Measurements from ENCODE around the gene PDCL3.

Gene PDCL3

DNA sequence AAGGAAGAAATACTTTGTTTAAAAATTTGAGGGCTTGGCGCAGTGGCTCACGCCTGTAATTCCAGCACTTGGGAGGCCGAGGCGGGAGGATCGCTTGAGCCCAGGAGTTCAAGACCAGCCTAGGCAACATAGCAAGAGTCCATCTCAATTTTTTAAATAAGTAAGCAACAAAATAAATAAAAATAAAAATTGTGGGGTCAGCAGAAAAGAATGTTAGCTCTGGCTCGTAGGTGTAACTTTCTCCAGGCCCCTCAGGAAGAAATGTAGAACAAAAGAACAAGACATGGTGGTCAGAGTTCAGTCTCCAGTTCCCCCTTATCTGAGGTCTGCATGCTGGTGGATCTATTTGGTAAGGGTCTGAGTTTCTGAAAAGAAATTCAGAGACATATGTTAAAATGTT, 20.4 kb upstream of the PDCL3 start:
- Mint-ChIP-seq H3K27me3 (ENCODE audit: low read depth) (peaks cover 9% of the 10 kb centered on the region), H3K27ac (no peak overlapping the region), H3K4me1 (ENCODE audit: low read depth) (peaks cover 5% of the 10 kb centered on the region), H3K36me3 (ENCODE audit: low read depth) (no peaks in the 10 kb centered on the region), H3K9me3 (no peaks in the 10 kb centered on the region), H3K4me3 (no peak overlapping the region)
- no peak for DNase-seq (ENCODE audit: low spot score)

DNA sequence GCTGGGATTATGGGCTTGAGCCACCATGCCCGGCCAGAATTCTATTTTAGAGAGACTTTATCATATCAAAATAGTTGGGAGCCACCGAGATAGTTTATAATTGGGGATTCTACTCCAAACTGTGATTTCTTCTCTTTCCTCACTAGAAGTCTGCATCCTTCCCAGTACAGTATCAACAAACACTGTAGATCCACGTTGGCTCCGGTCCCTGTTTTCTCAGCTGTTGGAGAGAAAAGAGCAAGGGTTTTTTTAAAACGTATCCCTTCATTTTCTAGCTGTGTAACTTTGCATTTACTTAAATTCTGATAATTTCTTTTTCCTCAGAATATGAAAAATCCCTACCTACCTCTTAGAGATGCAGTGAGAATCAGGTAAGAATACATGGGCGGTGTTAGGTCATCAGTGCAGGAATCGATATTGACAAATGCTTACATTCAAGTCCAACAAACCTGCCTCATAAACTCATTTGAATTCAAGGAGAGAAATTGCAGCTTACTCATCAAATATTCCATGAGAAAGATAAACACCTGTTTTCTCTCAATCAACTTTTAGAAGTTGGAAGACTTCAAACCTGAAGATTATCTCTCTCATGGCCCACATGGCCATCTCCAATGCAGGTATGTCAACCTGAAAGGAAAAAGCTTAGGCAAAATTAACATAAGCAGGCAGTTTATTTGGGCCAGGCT, 17.7 kb upstream of the PDCL3 start:
- H3K36me3 Mint-ChIP-seq (ENCODE audit: low read depth): no peaks in the 10 kb centered on the region
- no peak overlapping the region for H3K27ac Mint-ChIP-seq
- H3K27me3 Mint-ChIP-seq (ENCODE audit: low read depth): peaks cover 9% of the 10 kb centered on the region
- no peak for DNase-seq (ENCODE audit: low spot score)
- H3K4me3 Mint-ChIP-seq: no peak overlapping the region
- H3K4me1 Mint-ChIP-seq (ENCODE audit: low read depth): peaks cover 5% of the 10 kb centered on the region
- H3K9me3 Mint-ChIP-seq: no peaks in the 10 kb centered on the region

DNA sequence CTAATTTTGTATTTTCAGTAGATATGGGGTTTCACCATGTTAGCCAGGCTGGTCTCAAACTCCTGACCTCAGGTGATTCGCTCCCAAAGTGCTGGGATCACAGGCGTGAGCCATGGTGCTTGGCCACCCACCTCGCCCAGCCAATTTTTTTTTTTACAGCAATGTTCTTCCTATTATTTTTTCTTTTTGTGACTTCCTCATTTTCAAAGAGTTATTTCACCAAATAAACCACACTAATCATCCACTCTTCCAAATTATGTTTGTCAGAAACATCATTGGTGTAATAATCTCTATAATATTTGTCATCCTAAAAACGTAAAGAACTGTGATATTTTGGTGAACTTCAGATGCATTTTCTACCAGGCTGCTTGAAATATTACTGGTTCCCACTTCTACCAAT, 16.3 kb upstream of the PDCL3 start:
- H3K36me3 Mint-ChIP-seq (ENCODE audit: low read depth): no peaks in the 10 kb centered on the region
- H3K4me1 Mint-ChIP-seq (ENCODE audit: low read depth): peaks cover 2% of the 10 kb centered on the region
- H3K9me3 Mint-ChIP-seq: no peaks in the 10 kb centered on the region
- H3K27ac Mint-ChIP-seq: no peak overlapping the region
- DNase-seq (ENCODE audit: low spot score): no peak
- no peak overlapping the region for H3K4me3 Mint-ChIP-seq
- H3K27me3 Mint-ChIP-seq (ENCODE audit: low read depth): peaks cover 9% of the 10 kb centered on the region

DNA sequence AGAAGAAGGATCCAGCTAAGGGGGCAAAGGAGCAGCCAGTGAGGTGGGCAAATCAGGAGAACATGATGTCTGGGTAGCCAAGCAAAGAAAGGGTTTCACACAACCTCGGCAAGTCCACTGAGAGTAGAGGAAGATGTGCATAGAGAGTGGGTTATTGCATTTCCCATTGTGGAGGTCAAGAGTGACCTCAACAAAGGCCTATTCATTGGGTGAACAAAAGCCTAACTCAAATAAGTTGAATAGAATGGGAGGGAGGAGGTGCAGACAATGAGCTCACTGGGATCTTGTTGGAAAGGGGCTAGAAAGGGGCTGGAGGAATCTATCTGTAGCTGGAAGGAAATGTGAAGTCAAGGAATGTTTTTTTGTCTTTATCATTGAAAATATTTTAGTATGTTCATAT, 14.0 kb upstream of the PDCL3 start:
- peaks cover 9% of the 10 kb centered on the region for H3K27me3 Mint-ChIP-seq (ENCODE audit: low read depth)
- H3K36me3 Mint-ChIP-seq (ENCODE audit: low read depth): no peaks in the 10 kb centered on the region
- no peak overlapping the region for H3K27ac Mint-ChIP-seq
- peaks cover 1% of the 10 kb centered on the region for H3K4me1 Mint-ChIP-seq (ENCODE audit: low read depth)
- no peaks in the 10 kb centered on the region for H3K9me3 Mint-ChIP-seq
- DNase-seq (ENCODE audit: low spot score): no peak
- no peak overlapping the region for H3K4me3 Mint-ChIP-seq

DNA sequence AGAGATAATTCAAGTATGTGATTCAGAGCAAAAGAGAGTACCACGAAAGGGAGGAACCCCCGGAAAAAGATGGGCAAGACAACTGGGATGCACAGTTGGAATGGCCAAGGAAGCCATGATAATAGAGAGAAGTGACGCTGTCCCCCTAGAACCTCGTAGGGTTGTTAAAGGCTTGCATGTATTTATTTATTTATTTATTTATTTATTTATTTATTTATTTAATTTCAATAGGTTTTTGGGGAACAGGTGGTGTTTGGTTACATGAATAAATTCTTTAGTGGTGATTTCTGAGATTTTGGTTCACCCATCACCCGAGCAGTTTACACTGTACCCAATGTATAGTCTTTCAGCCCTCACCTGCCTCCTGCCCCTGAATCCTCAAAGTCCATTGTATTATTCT, 11.5 kb upstream of the PDCL3 start:
- no peak for DNase-seq (ENCODE audit: low spot score)
- H3K9me3 Mint-ChIP-seq: peaks cover 6% of the 10 kb centered on the region
- peaks cover 3% of the 10 kb centered on the region for H3K27me3 Mint-ChIP-seq (ENCODE audit: low read depth)
- no peak overlapping the region for H3K27ac Mint-ChIP-seq
- H3K4me1 Mint-ChIP-seq (ENCODE audit: low read depth): peaks cover 18% of the 10 kb centered on the region
- peaks cover 5% of the 10 kb centered on the region for H3K36me3 Mint-ChIP-seq (ENCODE audit: low read depth)
- no peak overlapping the region for H3K4me3 Mint-ChIP-seq

DNA sequence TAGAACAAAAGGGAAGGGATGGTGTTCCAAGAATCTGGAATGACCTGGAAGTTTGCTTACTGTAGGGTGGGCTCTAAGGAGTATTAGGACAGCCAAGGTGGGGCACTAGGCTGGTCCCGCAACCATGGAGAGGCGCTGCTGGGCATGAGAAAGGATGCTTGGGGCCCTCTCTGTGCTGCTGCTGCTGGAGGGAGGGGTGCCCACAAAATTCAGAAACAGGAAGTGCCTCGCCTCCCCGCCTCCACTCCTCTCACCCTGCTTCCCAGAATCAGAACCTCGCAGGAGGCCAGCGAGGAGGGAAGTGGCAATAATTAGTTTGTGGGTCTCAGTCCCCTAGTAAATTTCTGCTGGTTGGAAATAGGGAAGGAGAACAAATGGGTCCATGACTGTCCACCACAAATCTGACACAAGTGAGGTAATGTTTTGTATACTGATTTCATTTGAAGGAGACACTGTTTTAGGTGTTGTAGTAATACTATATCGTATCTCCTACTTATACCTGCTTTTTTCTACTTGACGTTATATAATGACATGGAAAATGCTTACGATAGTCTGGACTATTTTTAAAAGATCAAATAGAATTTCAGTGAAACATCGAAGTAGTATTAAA, 7.9 kb upstream of the PDCL3 start:
- H3K27ac Mint-ChIP-seq: peak overlapping the region; percentile 86
- DNase-seq (ENCODE audit: low spot score): peak; percentile 33
- peaks cover 5% of the 10 kb centered on the region for H3K36me3 Mint-ChIP-seq (ENCODE audit: low read depth)
- no peaks in the 10 kb centered on the region for H3K27me3 Mint-ChIP-seq (ENCODE audit: low read depth)
- peak overlapping the region; percentile 79 for H3K4me3 Mint-ChIP-seq
- peaks cover 6% of the 10 kb centered on the region for H3K9me3 Mint-ChIP-seq
- peaks cover 23% of the 10 kb centered on the region for H3K4me1 Mint-ChIP-seq (ENCODE audit: low read depth)

DNA sequence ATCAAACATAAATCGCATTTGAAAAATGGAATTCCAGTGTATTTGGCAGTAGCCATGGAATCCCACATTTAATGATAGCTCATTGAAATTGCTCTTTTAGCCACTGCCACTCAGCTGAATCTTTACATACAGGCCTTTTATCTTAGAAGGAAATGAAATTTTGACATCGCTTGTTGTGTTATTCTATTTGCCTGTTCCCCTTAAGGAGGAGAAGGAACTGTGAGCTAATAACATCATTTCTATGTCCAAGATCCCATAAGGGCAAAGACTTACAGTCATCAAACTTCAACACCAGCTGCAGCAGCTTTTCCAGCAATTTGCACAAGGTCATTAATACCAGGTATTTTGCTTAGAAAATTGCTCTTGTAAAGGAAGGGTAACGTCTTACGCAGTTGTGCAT, 6.0 kb upstream of the PDCL3 start:
- Mint-ChIP-seq H3K27me3 (ENCODE audit: low read depth) (no peaks in the 10 kb centered on the region), H3K4me3 (no peak overlapping the region), H3K9me3 (peaks cover 6% of the 10 kb centered on the region), H3K4me1 (ENCODE audit: low read depth) (peaks cover 34% of the 10 kb centered on the region), H3K27ac (no peak overlapping the region), H3K36me3 (ENCODE audit: low read depth) (peaks cover 5% of the 10 kb centered on the region)
- DNase-seq (ENCODE audit: low spot score): no peak

DNA sequence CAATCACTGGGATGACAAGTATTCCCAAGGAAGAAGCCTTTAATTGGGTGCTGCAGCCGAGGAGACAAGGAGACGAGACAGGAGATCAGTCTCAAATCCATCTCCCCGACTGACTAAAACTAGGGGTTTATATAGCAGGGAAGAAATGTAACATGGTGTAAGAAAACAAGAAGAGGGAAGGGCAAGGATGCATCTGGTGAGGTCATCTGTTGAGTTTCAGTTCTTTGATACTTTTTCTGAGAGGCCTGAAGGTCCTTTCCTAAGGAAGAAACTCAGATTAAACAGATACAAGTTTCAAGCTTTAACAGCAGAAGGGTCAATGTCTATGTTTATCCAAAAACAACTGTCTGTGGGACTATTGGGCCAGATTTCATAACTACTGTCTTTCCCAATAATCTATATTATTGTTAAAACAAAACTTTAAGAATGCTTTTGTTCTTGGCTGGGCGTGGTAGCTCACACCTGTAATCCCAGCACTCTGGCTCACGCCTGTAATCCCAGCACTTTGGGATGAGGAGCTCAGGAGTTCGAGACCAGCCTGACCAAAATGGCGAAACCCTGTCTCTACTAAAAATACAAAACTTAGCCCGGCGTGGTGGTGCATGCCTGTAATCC, 2.5 kb upstream of the PDCL3 start:
- no peak overlapping the region for H3K4me3 Mint-ChIP-seq
- no peaks in the 10 kb centered on the region for H3K27me3 Mint-ChIP-seq (ENCODE audit: low read depth)
- no peaks in the 10 kb centered on the region for H3K9me3 Mint-ChIP-seq
- H3K4me1 Mint-ChIP-seq (ENCODE audit: low read depth): peaks cover 34% of the 10 kb centered on the region
- H3K27ac Mint-ChIP-seq: peak overlapping the region; percentile 98
- H3K36me3 Mint-ChIP-seq (ENCODE audit: low read depth): peaks cover 1% of the 10 kb centered on the region
- DNase-seq (ENCODE audit: low spot score): no peak

DNA sequence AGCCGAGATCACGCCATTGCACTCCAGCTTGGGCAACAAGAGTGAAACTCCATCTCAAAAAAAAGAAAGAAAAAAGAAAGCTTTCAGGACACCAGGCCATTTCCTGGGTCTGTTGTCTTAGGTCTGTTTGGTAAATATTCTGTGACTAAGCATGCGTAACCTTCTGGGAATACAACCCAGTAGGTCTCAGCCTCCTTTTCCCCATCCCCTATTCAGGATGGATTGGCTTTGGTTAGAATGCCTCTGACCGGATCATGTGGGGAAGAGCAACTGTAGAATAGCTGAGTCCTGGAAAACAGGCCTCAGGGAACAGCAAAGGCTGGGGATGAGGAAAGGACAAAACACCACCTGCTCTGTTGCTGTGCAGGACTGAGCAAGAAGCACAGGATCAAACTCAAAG, 1.6 kb upstream of the PDCL3 start:
- no peaks in the 10 kb centered on the region for H3K27me3 Mint-ChIP-seq (ENCODE audit: low read depth)
- H3K27ac Mint-ChIP-seq: peak overlapping the region; percentile 98
- H3K4me3 Mint-ChIP-seq: peak overlapping the region; percentile 89
- peaks cover 38% of the 10 kb centered on the region for H3K4me1 Mint-ChIP-seq (ENCODE audit: low read depth)
- H3K9me3 Mint-ChIP-seq: no peaks in the 10 kb centered on the region
- DNase-seq (ENCODE audit: low spot score): no peak
- H3K36me3 Mint-ChIP-seq (ENCODE audit: low read depth): peaks cover 3% of the 10 kb centered on the region

DNA sequence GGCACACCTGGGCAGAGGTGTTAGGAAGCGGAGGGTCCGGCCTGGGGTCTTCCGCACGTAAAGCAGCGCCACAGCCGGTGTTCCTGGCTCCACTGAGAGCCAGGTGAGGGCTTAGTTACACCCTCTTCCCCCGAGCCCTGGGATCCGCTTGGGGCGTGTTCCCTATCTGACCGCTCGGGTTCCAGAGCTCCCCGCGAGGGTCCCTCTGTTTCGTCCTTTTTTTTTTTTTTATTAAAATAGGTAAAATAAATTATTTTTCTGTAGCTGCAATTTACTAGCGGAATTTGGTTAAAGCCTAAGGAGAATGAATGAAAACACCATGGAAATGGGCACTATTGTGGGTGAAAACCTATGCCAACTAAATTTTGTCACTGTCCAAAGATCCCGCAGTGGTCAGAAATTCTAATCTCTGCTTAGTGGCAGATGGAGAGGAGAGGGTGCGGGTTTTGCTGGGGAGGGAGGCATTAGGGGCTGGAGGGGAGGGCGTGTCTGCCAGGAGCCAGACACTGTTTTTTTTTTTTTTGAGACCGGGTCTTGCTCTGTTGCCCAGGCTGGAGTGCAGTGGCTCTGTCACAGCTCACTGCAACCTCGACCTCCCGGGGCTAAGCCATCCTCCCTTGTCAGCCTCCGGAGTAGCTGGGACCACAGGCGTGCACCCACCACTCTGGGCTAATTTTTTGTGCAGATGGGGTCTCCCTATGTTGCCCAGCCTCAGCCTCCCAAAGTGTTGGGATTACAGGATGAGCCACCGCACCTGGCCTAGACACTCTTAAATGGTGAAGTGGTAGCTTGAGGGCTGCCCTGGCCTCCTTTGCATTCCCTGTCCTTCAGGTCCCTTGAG, 834 bp downstream of the PDCL3 start:
- DNase-seq (ENCODE audit: low spot score): no peak
- H3K4me1 Mint-ChIP-seq (ENCODE audit: low read depth): peaks cover 35% of the 10 kb centered on the region
- H3K4me3 Mint-ChIP-seq: peak overlapping the region; percentile 89
- H3K36me3 Mint-ChIP-seq (ENCODE audit: low read depth): peaks cover 15% of the 10 kb centered on the region
- H3K27me3 Mint-ChIP-seq (ENCODE audit: low read depth): no peaks in the 10 kb centered on the region
- H3K27ac Mint-ChIP-seq: peak overlapping the region; percentile 98
- no peaks in the 10 kb centered on the region for H3K9me3 Mint-ChIP-seq

DNA sequence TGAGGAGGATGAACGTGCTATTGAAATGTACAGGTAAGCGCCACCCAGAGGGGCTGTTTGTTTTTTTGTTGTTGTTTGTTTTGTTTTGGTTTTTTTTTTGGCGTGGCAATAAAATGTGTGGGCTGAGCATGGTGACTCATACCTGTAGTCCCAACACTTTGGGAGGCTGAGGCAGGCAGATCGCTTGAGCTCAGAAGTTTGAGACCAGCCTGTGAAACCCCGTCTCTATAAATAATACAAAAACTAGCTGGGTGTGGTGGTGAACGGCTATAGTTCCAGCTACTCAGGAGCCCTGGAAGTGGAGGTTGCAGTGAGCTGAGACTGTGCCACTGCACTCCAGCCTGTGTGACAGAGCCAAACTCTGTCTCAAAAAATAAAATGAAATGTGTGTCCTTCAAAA, 6.2 kb downstream of the PDCL3 start:
- no peak for DNase-seq (ENCODE audit: low spot score)
- H3K36me3 Mint-ChIP-seq (ENCODE audit: low read depth): peaks cover 38% of the 10 kb centered on the region
- peaks cover 33% of the 10 kb centered on the region for H3K4me1 Mint-ChIP-seq (ENCODE audit: low read depth)
- H3K9me3 Mint-ChIP-seq: no peaks in the 10 kb centered on the region
- no peak overlapping the region for H3K4me3 Mint-ChIP-seq
- peak overlapping the region; percentile 10 for H3K27ac Mint-ChIP-seq
- H3K27me3 Mint-ChIP-seq (ENCODE audit: low read depth): no peaks in the 10 kb centered on the region

DNA sequence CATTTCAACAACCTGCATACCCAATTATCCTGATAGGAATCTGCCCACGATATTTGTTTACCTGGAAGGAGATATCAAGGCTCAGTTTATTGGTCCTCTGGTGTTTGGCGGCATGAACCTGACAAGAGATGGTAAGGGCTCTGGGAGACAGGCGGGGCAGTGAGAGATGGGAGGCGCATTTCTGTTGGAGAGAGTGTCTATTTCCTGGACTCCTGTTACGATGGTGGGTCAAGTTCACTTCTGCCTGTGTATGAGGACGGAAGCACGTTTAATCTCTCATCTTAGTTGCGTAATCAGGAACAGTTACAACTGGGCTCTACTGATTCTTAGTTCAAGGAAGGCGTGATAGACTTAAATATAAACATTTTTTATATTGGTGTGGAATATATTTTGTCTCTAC, 8.9 kb downstream of the PDCL3 start:
- no peak overlapping the region for H3K4me3 Mint-ChIP-seq
- H3K4me1 Mint-ChIP-seq (ENCODE audit: low read depth): peaks cover 18% of the 10 kb centered on the region
- no peak overlapping the region for H3K27ac Mint-ChIP-seq
- DNase-seq (ENCODE audit: low spot score): no peak
- no peaks in the 10 kb centered on the region for H3K27me3 Mint-ChIP-seq (ENCODE audit: low read depth)
- H3K9me3 Mint-ChIP-seq: no peaks in the 10 kb centered on the region
- H3K36me3 Mint-ChIP-seq (ENCODE audit: low read depth): peaks cover 42% of the 10 kb centered on the region

DNA sequence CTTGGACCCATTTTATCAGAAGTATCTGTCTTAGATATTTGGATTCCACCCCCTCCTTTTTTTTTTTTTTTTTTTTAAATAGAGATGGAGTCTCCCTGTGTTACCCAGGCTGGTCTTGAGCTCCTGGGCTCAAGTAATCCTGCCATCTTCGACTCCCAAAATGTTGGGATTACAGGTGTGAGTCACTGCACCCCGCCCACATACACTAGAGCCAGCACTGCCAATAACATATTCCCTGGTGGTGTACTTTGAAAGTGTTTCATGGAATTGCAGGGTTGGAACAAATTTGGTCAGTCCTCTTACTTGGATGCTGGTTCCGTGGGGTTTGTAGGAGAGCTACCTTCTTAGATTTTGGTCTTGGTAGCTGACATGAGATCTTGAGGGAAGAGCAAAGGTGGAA, 15.0 kb downstream of the PDCL3 start:
- Mint-ChIP-seq H3K4me3 (no peak overlapping the region), H3K27ac (no peak overlapping the region), H3K36me3 (ENCODE audit: low read depth) (peaks cover 19% of the 10 kb centered on the region), H3K27me3 (ENCODE audit: low read depth) (no peaks in the 10 kb centered on the region), H3K4me1 (ENCODE audit: low read depth) (peaks cover 19% of the 10 kb centered on the region), H3K9me3 (no peaks in the 10 kb centered on the region)
- no peak for DNase-seq (ENCODE audit: low spot score)

Measured in T-helper 2 cell treated with Interferon-gamma antibody and Interleukin-4, amounts not matched to agents 5 μg/mL and 100 μg/mL, for 36 hours (primary cell).